NB4 (cell line): ENCODE measurements around the gene AIM2.
A peak's percentile ranks its signal among the peaks of the same experiment; 100 is the strongest.

Experiments used
- CTCF ChIP-seq: IDR thresholded peaks from one replicate; pipeline ENCODE4 v1.5.1; 2012; ENCODE audit warnings: low read depth, low read length
- MAX ChIP-seq: IDR thresholded peaks from 2 replicates; pipeline ENCODE4 v1.6.1; 2011; ENCODE audit warnings: low read depth, low read length
- POLR2A ChIP-seq: IDR thresholded peaks from 2 replicates; pipeline ENCODE4 v1.6.1; 2011; ENCODE audit warnings: mild to moderate bottlenecking; ENCODE audit not compliant: insufficient read length; ENCODE audit errors: extremely low read depth

- TF ChIP-seq POLR2A = no peak
- no peak for TF ChIP-seq CTCF
- TF ChIP-seq MAX = peak; percentile 27; the same call in 1 of the 2 replicates
These were observed 8.6 kb downstream of the AIM2 start for GRCh38 chr1:159067699-159068621.
